Measurements from ENCODE around the gene AGAP3.
A peak's percentile ranks its signal among the peaks of the same experiment; 100 is the strongest.
"Not testable (repeated sequence)": the region's sequence is repeated elsewhere in the genome, so short reads cannot be mapped to it uniquely, and the experiment has no call there.

The AGAP3 gene

GRCh38 chr7:151085691-151086620, at the start of gene AGAP3:
Gene AGAP3 (plus strand): TSS chr7:151086475. CDS start chr7:151086742, 267 bp downstream.
- DNase-seq = no peak

DNA sequence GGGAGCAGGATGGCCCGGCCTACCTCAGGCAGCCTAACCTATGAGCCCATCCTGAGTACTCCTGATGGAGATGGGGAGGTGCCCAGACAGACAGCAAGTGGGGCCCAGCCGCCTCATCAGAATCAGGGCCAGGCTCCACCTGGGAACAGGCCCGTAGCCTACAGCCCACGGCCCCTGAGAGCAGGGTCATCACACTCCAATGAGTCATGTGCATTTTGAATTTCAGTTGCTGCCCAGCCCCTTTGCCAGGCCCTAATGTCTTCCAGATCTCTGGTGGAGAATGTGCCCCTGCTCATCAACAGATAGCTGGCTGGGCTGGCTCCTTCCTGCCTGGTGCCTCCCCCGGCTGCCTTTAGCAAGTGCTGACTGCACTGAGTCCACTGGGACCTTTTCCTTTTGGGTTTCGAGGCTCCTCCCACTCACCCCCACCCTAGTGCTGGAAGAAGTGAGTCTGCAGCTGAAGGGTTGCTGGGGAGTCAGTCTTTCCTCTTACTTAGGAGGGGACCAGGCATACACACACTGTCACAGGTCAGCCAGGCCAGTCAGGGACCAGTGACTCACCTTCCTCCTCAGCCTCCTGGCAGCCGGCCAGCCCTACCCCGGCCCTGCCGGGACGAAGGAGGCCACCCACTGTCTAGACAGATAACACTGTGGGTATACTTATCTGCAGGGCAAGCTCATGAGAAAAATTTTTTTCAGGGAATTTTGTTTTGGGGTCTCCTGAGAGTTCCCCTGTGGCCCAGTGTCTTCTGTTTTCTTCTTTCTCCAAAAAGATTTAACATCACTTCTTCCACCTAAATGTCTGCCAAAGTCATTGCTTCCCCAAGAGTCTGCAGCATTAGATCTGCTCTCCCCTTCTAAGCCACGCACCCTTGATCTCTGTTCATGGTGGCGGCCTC, 47.1 kb upstream of the AGAP3 start:
- no peak for DNase-seq

DNA sequence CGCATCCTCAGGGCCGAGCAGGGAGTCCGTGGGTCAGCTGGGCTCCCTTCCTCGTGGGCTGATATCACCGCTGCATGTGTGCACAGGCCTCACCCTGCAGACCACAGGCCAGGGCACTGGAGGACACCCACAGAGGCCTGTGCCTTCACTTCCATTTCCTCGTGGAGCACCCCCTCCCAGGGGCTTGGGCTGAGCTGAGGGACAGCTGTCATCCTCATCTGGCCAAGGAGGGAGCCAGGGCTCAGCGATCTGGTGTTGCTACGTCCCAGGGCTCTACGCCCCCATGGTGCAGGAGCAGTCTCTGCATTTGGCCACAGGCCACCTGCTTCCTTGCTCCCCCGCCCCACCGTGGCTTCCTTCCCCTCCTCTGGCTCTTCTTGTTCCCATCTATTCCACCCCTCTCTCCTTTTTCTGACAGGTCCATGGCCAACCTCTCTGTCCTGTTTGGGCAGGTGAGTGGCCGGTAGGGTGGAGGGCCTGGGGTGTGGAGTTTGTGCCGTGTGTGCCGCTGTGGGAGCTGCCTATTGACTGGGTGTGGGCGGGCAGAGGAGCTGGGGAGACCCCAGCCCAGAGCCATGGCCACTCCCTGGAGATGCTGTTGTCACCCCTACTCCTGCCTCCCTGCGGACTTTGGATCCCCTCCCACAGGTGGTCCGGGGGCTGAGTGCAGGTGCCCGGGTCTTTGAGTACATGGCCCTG, 46.3 kb upstream of the AGAP3 start:
- no peak for DNase-seq

- no peak for DNase-seq
Observed at GRCh38 chr7:151040616-151041375, 45.5 kb upstream of the AGAP3 start.

DNA sequence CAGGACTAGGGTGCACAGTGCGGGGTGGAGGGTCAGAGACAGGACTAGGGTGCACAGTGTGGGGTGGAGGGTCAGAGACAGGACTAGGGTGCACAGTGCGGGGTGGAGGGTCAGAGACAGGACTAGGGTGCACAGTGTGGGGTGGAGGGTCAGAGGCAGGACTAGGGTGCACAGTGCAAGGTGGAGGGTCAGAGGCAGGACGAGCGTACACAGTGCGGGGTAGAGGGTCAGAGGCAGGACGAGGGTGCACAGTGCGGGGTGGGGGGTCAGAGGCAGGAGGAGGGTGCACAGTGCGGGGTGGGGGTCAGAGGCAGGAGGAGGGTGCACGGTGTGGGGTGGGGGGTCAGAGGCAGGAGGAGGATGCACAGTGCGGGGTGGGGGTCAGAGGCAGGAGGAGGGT, 42.8 kb upstream of the AGAP3 start:
- DNase-seq = not testable (repeated sequence)

GRCh38 chr7:151043959-151044358, 42.3 kb upstream of the AGAP3 start:
- no peak for DNase-seq

DNA sequence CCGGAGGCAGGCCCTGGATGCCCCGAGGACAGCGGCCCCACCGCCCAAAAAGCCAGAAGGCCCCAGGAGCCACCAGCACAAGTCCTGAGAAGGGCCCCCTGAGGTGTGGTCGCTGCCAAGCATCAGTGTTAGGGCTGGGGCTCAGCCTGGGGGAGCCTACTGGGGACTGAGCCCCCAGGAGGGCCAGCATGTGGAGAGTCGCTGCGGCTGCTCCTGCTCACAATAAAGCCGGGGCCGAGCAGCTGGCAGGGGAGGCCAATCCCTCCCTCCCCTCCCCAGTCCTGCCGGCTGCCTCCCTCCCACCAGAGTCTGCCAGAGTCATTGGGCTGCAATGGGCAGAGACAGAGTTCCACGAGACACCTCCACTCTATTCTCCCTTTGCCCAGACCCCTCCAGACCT, 41.0 kb upstream of the AGAP3 start:
- DNase-seq = no peak

DNA sequence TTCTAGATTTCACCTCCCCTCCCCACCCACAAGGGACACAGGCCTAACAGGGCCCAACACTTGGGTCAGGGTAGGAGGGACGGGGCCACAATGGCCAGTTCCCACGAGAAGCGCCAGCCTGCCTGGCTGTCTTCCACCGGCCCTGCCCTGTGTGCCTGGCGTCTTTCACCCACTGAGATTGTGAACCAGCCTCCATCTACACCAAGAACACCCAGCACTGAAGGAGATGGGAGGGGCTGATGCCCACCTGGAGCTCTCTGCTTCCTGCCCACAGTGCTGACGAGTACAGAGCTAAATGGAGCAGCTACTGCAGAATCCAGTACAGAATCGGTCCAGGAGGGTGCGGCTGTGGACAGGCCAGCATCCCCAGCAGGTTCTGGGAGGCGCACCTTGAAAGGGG, 40.3 kb upstream of the AGAP3 start:
- no peak for DNase-seq

DNA sequence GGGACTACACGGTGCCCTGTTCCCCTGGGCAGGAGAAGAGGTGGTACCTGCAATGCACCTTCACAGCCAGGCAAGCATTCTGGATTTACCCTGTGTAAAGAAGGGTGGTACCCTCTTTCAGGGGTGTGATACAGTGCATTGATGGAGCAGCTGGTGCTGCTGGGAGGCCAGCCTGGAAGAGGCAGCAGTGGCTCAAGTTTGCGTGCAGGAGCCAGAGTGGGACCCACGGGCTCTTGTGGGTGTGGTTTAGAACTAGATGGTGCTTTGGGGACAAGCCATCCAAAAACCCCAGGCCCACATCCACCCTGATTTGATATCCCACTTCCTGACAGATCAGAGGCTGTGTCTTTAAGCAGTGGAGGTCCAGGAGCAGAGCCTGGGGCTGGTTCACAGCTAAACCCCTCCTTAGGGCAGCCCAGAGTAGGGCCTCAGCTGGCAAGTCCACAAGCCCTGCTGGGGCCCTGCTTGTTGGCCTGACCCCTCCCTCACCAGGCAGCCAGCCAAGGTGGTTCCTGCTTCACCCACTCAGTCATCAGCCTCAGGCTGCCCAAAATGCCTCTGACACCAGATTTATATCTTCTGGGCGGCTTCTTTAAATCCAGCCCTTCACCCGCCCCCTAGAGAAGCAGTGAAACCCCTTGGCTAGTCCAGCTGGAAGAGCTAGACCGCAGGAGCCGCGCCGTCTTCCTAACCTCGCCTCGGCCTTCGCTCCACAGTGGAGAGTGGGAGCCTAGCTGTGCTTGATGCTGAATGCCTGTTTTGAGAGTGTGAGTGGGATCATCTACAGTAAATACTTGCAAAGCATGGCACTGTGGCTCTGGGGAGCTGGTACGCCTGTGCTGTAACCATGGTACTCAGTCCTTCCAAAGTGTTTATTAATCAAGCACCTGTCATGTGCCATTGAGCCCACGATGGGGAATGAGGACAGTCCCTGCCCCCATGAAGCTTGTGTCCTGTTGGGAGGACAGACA, 39.4 kb upstream of the AGAP3 start:
- no peak for DNase-seq

GRCh38 chr7:151047976-151048815, 38.1 kb upstream of the AGAP3 start, which contains the start of gene ASIC3:
Gene ASIC3 (plus strand): TSS chr7:151048531. CDS start chr7:151048886, 355 bp downstream.
- no peak for DNase-seq

GRCh38 chr7:151048911-151049463, 37.3 kb upstream of the AGAP3 start:
- no peak for DNase-seq

DNA sequence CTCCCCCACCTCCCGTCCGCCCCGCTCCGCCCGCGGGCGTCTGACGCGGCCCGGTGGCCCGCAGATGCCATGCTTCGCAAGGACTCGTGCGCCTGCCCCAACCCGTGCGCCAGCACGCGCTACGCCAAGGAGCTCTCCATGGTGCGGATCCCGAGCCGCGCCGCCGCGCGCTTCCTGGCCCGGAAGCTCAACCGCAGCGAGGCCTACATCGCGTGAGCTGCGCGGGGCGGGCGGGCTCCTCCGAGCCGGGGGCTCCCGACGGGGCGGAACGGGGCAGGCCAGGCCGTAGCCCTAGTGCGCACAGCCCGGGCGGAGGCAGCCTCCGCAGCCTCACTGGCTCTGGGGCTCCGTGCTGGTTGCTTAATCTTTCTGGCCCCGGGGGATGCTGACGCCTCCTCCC, 35.2 kb upstream of the AGAP3 start:
- DNase-seq = no peak

GRCh38 chr7:151053096-151053495, 33.2 kb upstream of the AGAP3 start:
- DNase-seq = no peak

GRCh38 chr7:151053751-151054150, 32.5 kb upstream of the AGAP3 start:
- no peak for DNase-seq

DNA sequence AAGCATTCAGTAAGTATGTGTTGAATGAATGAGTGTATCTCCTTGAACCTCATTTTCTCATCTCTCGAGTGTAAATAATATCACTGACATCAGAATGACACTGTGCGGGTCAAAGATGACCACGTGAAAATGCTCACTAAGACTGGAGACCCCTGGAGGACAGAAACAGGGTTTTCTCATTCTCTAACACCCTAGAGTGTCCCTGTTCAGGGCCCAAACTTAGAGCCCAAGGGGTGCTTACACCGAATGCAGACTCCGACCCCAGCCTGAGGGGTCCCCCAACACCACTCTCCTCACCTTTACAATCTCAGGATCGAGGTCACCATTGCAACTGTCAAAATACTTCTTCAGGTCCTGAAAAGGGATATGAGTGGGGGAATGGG, 30.0 kb upstream of the AGAP3 start:
- DNase-seq = no peak

DNA sequence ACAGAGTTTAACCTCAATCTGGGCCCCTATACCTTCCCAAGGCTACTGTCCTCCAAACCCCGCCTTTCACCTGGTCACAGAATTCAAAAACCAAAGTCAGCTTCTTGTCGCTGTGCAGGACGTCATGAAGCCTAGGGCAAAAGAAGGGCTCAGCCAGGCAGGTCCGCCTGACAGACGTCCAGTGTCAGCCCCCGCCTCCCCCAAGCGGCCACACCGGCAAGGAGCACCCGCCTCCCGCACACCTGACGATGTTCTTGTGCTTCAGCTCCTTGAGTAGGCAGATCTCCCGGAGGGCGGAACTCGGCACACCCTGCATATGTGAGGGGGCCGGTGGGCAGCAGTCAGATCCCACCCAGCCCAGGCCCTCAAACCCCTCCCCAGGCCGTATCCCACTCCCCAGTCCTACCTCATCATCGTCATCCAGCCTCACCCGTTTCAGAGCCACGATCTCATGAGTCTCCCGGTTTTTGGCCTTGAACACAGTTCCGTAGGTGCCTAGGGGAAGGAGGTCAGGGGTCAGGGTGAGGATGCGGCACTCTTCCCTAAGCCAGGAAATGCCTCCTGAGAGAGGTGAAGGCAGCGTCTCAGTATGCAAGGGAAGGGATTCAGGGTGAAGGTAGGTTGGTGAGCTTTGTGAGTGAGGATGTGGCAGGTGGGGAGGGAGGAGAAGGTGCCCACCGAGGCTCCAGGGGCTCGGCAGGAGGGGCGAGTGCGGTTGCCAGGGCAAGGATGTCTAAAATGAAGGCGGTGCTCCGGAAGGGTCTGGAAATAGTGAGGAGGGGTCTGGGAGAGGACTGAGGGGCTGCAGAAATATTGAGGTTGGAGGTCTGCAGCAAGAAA, 29.4 kb upstream of the AGAP3 start:
- no peak for DNase-seq

DNA sequence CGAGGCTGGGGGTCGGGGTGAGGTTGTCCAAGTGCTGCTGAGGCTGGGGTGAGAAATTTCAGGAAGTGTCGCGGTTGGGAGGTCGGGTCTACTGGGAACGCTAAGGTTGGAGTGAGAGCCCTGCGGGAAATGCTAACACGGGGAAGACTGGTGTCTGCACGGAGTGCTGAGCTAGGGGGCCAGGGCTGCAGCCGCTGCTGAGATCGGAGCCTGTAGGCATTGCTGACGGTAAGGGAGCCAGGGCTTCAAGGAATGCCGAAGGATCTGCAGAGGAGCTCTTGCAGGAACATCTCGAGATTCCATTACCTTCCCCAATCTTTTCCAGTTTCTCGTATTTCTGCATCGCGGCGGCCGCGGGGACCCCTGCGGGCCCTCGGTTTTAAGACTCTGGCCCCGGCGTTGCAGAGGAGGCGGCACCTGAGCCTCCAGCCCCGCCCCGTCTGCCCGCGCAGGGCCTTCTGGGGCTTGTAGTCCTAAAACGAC, 28.7 kb upstream of the AGAP3 start, which contains the start of gene CDK5:
TSS of gene CDK5 (minus strand) at position 392 of the 483 bp plus-strand sequence. CDS start at position 343, 49 bp downstream.
- peak; percentile 77 for DNase-seq
